HEK293T (cell line): ENCODE data around the gene TBC1D20.

ENCODE experiments used
- CTCF ChIA-PET: fragments of 350-600 bp; formaldehyde crosslinking; extraction: SDS; loops from one replicate; lab custom pipeline; 2021; ENCODE audit warnings: antibody characterized with exemption, inconsistent platforms; lab: Yijun Ruan, JAX
- POLR2A ChIA-PET: fragments of 350-600 bp; formaldehyde crosslinking; extraction: SDS; loops from one replicate; lab custom pipeline; 2020; ENCODE audit warnings: antibody characterized with exemption, inconsistent platforms; lab: Yijun Ruan, JAX
- DNase-seq: peaks from one replicate; pipeline ENCODE4 v3.0.0; 2012; ENCODE audit warnings: mixed read lengths; ENCODE audit errors: extremely low spot score
- ARNT ChIP-seq: fragments of 450-650 bp; IDR thresholded peaks from 2 replicates; pipeline ENCODE4 v1.6.1; 2017; ENCODE audit warnings: mild to moderate bottlenecking
- BHLHE40 ChIP-seq: fragments of 450-650 bp; IDR thresholded peaks from 2 replicates; pipeline ENCODE4 v1.6.1; 2016; ENCODE audit warnings: mild to moderate bottlenecking, moderate library complexity, borderline replicate concordance
- CTBP1 ChIP-seq: fragments of 450-650 bp; IDR thresholded peaks from 2 replicates; pipeline ENCODE4 v1.6.1; 2016; ENCODE audit warnings: borderline replicate concordance
- ELF4 ChIP-seq: fragments of 450-650 bp; IDR thresholded peaks from 2 replicates; pipeline ENCODE4 v1.6.1; 2017; ENCODE audit warnings: antibody characterized with exemption
- FOXA1 ChIP-seq: fragments of 450-650 bp; IDR thresholded peaks from 2 replicates; pipeline ENCODE4 v1.6.1; 2016; ENCODE audit warnings: mild to moderate bottlenecking
- FOXK2 ChIP-seq: fragments of 450-650 bp; IDR thresholded peaks from 2 replicates; pipeline ENCODE4 v1.6.1; 2016; ENCODE audit warnings: mild to moderate bottlenecking
- FOXM1 ChIP-seq: fragments of 450-650 bp; IDR thresholded peaks from 2 replicates; pipeline ENCODE4 v1.6.1; 2017; ENCODE audit warnings: mild to moderate bottlenecking, borderline replicate concordance
- HDGF ChIP-seq: fragments of 450-650 bp; IDR thresholded peaks from 2 replicates; pipeline ENCODE4 v1.6.1; 2017; ENCODE audit warnings: antibody characterized with exemption, borderline replicate concordance
- L3MBTL2 ChIP-seq: fragments of 450-650 bp; conservative IDR thresholded peaks from 2 replicates; pipeline ENCODE4 v1.6.1; 2016; ENCODE audit warnings: mild to moderate bottlenecking
- LEF1 ChIP-seq: fragments of 450-650 bp; IDR thresholded peaks from 2 replicates; pipeline ENCODE4 v1.6.1; 2017; ENCODE audit warnings: mild to moderate bottlenecking, borderline replicate concordance
- NFRKB ChIP-seq: fragments of 450-650 bp; IDR thresholded peaks from 2 replicates; pipeline ENCODE4 v1.6.1; 2016; ENCODE audit warnings: mild to moderate bottlenecking, moderate library complexity
- SP1 ChIP-seq: fragments of 450-650 bp; IDR thresholded peaks from 2 replicates; pipeline ENCODE4 v1.6.1; 2017
- SUZ12 ChIP-seq: fragments of 450-650 bp; IDR thresholded peaks from 2 replicates; pipeline ENCODE4 v1.6.1; 2016; ENCODE audit warnings: mild to moderate bottlenecking
- TARDBP ChIP-seq: fragments of 450-650 bp; IDR thresholded peaks from 2 replicates; pipeline ENCODE4 v1.6.1; 2016
- ZNF384 ChIP-seq: fragments of 450-650 bp; IDR thresholded peaks from 2 replicates; pipeline ENCODE4 v1.6.1; 2016
- TF ChIP-seq, protein P1 (sequence below): fragments of 450-650 bp; IDR thresholded peaks from 2 replicates; pipeline ENCODE4 v1.6.1; 2016

The TBC1D20 gene

DNA sequence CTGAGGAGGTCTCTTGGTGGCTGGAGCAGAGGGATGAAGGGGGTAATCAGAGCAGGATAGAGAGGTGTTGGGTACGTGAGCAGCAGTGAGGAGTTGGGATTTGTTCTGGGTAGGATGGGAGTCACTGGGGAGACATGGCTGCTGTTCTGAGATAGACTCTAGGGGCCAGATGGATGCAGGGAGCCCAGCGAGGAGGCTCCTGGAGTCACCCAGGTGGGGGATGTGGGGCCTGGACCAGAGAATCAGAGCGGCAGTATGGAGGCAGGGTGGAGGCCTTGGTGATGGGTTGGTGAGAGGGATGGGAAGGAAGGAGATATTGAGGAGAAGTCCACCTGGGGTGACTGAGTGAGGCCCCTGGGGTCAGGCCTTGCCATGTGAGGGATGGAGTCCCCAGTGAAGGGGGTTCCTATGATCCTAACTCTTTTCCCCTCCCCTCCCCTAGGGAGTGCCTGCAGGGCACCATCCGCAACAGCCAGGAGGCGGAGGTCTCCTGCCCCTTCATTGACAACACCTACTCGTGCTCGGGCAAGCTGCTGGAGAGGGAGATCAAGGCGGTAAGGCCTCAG is 40.6 kb downstream of the TBC1D20 start:
- CTCF ChIA-PET, result interaction anchor here (0.9 kb wide), 1 partner anchor 10 kb away, joined by 3 read pairs; no protein-coding TSS in a partner anchor
- DNase-seq, result no peak
- TF ChIP-seq ARNT (no peak), SP1 (no peak), TARDBP (no peak), SUZ12 (no peak), FOXM1 (no peak), BHLHE40 (no peak), FOXA1 (no peak), HDGF (no peak), ZNF384 (no peak), CTBP1 (no peak), LEF1 (no peak), L3MBTL2 (no peak), NFRKB (no peak), FOXK2 (no peak)
- TF ChIP-seq, protein P1, sequence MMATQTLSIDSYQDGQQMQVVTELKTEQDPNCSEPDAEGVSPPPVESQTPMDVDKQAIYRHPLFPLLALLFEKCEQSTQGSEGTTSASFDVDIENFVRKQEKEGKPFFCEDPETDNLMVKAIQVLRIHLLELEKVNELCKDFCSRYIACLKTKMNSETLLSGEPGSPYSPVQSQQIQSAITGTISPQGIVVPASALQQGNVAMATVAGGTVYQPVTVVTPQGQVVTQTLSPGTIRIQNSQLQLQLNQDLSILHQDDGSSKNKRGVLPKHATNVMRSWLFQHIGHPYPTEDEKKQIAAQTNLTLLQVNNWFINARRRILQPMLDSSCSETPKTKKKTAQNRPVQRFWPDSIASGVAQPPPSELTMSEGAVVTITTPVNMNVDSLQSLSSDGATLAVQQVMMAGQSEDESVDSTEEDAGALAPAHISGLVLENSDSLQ, result no peak
- POLR2A ChIA-PET, result interaction anchor here (1.2 kb wide), 1 partner anchor 14 kb away, joined by 4 read pairs; no protein-coding TSS in a partner anchor

DNA sequence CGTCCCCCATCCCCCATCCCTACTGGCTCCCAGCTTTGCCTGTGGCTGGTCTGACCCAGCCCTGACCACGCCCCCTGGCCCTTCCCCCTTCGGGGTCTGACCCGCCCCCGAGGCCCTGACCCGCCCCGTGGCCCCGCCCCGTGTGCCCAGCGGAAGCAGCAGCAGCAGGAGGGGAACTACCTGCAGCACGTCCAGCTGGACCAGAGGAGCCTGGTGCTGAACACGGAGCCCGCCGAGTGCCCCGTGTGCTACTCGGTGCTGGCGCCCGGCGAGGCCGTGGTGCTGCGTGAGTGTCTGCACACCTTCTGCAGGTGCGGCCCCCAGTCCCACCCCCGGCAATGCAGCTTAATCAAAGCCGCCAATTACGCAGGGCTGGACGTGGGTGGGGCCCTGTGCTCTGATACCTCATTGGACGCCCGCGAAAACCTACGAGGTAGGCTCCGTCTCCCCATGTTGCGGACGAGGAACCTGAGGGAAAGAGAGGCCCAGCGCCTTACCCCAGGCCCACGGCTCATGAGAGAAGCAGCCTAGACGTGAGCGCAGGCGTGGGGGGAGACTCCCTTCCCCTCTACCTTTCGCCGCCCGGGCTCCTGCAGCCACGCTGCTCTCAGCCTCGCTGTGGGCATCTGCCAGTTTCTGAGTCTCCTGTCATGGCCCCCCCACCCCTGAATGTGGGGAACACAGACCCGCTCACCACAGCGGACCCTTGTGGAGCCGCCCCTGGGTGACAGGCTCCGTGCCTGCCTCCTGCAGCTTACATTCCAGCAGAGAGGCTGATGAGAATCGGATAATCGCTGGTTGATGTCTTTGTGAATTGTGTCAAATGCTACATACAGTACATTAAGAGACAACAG is 41.4 kb downstream of the TBC1D20 start:
- DNase-seq, result peak; percentile 52
- ChIA-PET CTCF (no interaction called here), POLR2A (no interaction called here)
- no peak for TF ChIP-seq HDGF

DNA sequence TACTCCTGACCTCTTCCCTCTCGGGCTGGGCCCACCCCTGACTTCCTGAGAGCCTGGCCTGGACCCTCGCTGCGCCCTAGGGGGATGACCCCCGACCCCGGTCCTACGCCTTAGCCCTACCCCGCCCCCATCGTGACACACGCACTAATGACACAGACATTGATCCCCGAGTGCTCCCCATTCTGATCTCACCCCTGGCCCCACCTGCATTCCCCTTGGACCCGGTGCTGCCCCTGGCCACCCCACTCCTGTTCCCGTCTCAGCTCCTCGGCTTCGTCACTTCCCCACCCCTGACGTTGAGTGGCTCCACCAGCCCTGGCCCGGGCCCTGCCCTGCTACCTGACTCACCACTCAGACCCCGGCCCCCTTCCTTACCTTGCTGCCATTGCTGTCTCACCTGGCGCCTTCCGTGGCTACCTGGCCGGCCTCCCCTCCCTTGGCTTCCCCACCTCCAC is 42.1 kb downstream of the TBC1D20 start:
- TF ChIP-seq NFRKB (no peak), BHLHE40 (no peak)
- DNase-seq, result no peak
- CTCF ChIA-PET, result no interaction called here
- POLR2A ChIA-PET, result no interaction called here

DNA sequence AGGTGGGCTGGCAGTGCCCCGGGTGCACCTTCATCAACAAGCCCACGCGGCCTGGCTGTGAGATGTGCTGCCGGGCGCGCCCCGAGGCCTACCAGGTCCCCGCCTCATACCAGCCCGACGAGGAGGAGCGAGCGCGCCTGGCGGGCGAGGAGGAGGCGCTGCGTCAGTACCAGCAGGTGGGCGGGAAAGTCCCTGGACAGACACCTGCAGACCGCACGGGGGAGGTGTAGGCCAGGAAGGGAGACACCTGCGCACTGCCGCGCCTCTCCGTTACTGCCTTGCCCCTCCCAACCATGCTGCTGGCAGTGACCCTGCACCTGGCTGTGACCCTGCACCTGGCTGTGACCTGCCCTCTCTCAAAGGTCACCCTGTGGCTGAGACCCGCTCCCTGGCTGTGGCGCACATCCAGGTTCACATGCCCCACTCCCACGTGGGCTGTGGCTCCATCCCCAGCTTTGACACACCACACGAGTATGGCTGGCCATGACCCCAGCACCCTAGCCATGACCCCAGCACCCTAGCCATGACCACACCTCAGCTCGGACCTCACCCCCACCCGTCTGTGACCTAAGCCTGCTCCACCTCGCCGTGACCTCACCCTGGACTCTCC is 42.7 kb downstream of the TBC1D20 start:
- CTCF ChIA-PET, result no interaction called here

DNA sequence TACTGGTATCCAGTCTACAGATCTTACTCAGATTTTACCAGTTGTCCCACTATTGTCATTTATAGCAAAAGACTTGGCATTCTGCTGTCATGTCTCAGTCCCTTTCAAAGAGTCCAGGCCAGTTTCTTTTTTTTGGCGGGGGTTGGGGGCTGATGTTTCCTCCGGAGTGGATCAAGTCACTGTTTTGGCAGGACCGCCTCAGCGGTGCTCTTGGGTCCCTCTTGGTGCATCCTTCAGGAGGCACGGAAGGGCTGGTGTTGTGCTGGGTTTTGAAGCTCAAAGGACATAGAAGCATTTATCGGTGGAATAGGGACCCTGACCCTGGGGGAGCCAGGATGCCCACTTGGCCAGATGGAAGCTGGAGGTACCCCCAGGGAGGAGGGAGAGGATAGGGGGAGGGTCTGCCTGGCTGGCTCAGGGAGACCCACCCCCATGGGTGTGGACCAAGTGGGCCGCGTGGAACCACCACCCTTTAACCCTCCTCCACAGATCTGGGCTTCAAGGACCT is 43.4 kb downstream of the TBC1D20 start:
- ChIA-PET CTCF (no interaction called here), POLR2A (no interaction called here)
- TF ChIP-seq TARDBP (no peak), LEF1 (no peak), CTBP1 (no peak), FOXA1 (no peak), SP1 (no peak), HDGF (no peak), ZNF384 (no peak), FOXM1 (no peak), BHLHE40 (no peak), L3MBTL2 (no peak), ARNT (no peak), NFRKB (no peak), FOXK2 (no peak), ELF4 (no peak), SUZ12 (no peak)
- TF ChIP-seq, protein P1, result no peak
- no peak for DNase-seq

More for the DNA sequence above, 42.7 kb downstream of the TBC1D20 start:
- TF ChIP-seq SP1 (no peak), TARDBP (no peak), NFRKB (no peak), ZNF384 (no peak), L3MBTL2 (no peak), FOXA1 (no peak), ELF4 (no peak), LEF1 (no peak), FOXK2 (no peak), SUZ12 (no peak), CTBP1 (no peak), FOXM1 (no peak), BHLHE40 (no peak)
- TF ChIP-seq, protein P1, result no peak
- DNase-seq, result no peak
- POLR2A ChIA-PET, result no interaction called here
